Stimulated activated CD4-positive, alpha-beta T cell treated with anti-CD3 and anti-CD28 coated beads, Interleukin-4, amount 100 ng/mL, for 1 hour (primary cell): ENCODE results near the gene PRKAR1B.
"Not testable (repeated sequence)": the region's sequence is repeated elsewhere in the genome, so short reads cannot be mapped to it uniquely, and the experiment has no call there.

Experiments
- DNase-seq: peaks from one replicate; pipeline ENCODE4 v3.0.0-alpha.2; 2020

PRKAR1B gene

GRCh38 chr7:638256-639011 is 88.6 kb downstream of the PRKAR1B start:
- DNase-seq, result no peak

- no peak for DNase-seq
Observed at GRCh38 chr7:637826-638225, 89.3 kb downstream of the PRKAR1B start.

- DNase-seq, result peak; percentile 41
Observed at GRCh38 chr7:636396-636795, 90.7 kb downstream of the PRKAR1B start.

- not testable (repeated sequence) for DNase-seq
Observed at GRCh38 chr7:635687-636382, 91.2 kb downstream of the PRKAR1B start.

- DNase-seq, result no peak
Observed at GRCh38 chr7:635227-635626, 91.9 kb downstream of the PRKAR1B start.

- no peak for DNase-seq
Observed at GRCh38 chr7:633381-634018, 93.6 kb downstream of the PRKAR1B start.

GRCh38 chr7:632831-633210 is 94.3 kb downstream of the PRKAR1B start:
- DNase-seq, result no peak

GRCh38 chr7:631964-632830 is 94.9 kb downstream of the PRKAR1B start:
- DNase-seq, result no peak

- DNase-seq, result no peak
Observed at GRCh38 chr7:631291-631711, 95.8 kb downstream of the PRKAR1B start.

- no peak for DNase-seq
Observed at GRCh38 chr7:630539-630938, 96.5 kb downstream of the PRKAR1B start.

GRCh38 chr7:630111-630511 is 97.0 kb downstream of the PRKAR1B start:
- no peak for DNase-seq

GRCh38 chr7:628826-629225 is 98.3 kb downstream of the PRKAR1B start:
- no peak for DNase-seq

- DNase-seq, result no peak
Observed at GRCh38 chr7:628402-628763, 98.7 kb downstream of the PRKAR1B start.

GRCh38 chr7:627661-628401 is 99.2 kb downstream of the PRKAR1B start:
- DNase-seq, result no peak

GRCh38 chr7:625376-625971 is 101.6 kb downstream of the PRKAR1B start:
- no peak for DNase-seq

- DNase-seq, result no peak
Observed at GRCh38 chr7:623464-623863, 103.6 kb downstream of the PRKAR1B start.

GRCh38 chr7:621572-622285 is 105.4 kb downstream of the PRKAR1B start:
- DNase-seq, result no peak

- no peak for DNase-seq
Observed at GRCh38 chr7:620885-621284, 106.2 kb downstream of the PRKAR1B start.

GRCh38 chr7:620056-620455 is 107.0 kb downstream of the PRKAR1B start:
- DNase-seq, result no peak

GRCh38 chr7:619368-619840 is 107.7 kb downstream of the PRKAR1B start:
- DNase-seq, result no peak
